HepG2 (cell line): ENCODE measurements around the gene GRPEL2. TPM values are rescaled to one million over a fixed set of nuclear protein-coding genes. Genes with fewer than 3 reads are reported as not detected.

ENCODE experiments used
- AKAP8 ChIP-seq: sonication (generic); formaldehyde crosslinking; IDR thresholded peaks from 2 replicates; pipeline ENCODE4 v1.5.1; 2020; ENCODE audit warnings: mild to moderate bottlenecking, missing genetic modification reagents
- ARID5B ChIP-seq: IDR thresholded peaks from 2 replicates; pipeline ENCODE4 v1.4.0; 2020; ENCODE audit warnings: mild to moderate bottlenecking, missing genetic modification reagents
- CCDC6 ChIP-seq: sonication (generic); formaldehyde crosslinking; IDR thresholded peaks from 2 replicates; pipeline ENCODE4 v1.8.1; 2022; ENCODE audit warnings: mild to moderate bottlenecking, missing genetic modification reagents, moderate library complexity
- NR2F1 ChIP-seq, 2 experiments: fragments of 450-650 bp in 1 of 2; formaldehyde crosslinking in 1 of 2; IDR thresholded peaks; 2 replicates each; pipeline versions ENCODE4 v1.5.0 to v1.6.1; 2016 to 2020; ENCODE audit warnings: mild to moderate bottlenecking in 1 of 2, missing compliant biosample characterization in 1 of 2, missing genetic modification reagents in 1 of 2, moderate library complexity in 1 of 2
- NR2F2 ChIP-seq: IDR thresholded peaks from 2 replicates; pipeline ENCODE4 v1.6.1; 2012; ENCODE audit warnings: low read depth, inconsistent platforms, borderline replicate concordance
- NR2F6 ChIP-seq, 2 experiments: IDR thresholded peaks; 2 replicates each; pipeline ENCODE4 v1.6.1; 2016; ENCODE audit warnings: antibody characterized with exemption in 1 of 2, mild to moderate bottlenecking in 1 of 2
- SIX1 ChIP-seq: sonication (generic); formaldehyde crosslinking; IDR thresholded peaks from 2 replicates; pipeline ENCODE4 v1.4.0; 2020; ENCODE audit warnings: missing genetic modification reagents, borderline replicate concordance
- SP5 ChIP-seq: IDR thresholded peaks from 2 replicates; pipeline ENCODE4 v1.6.1; 2016; ENCODE audit warnings: low read depth, borderline replicate concordance
- TAF15 ChIP-seq: fragments of 200-400 bp; formaldehyde crosslinking; IDR thresholded peaks from one replicate; pipeline ENCODE4 v1.6.1; 2018; ENCODE audit warnings: mild to moderate bottlenecking, low read depth, low read length; ENCODE audit not compliant: poor library complexity, severe bottlenecking
- TFAP4 ChIP-seq: sonication (generic); IDR thresholded peaks from 2 replicates; pipeline ENCODE4 v1.6.1; 2016; ENCODE audit warnings: low read depth, borderline replicate concordance
- TOPORS ChIP-seq: sonication (generic); formaldehyde crosslinking; IDR thresholded peaks from 2 replicates; pipeline ENCODE4 v1.8.0; 2023; ENCODE audit warnings: mild to moderate bottlenecking, missing genetic modification reagents
- ZNF224 ChIP-seq: sonication (generic); formaldehyde crosslinking; IDR thresholded peaks from 2 replicates; pipeline ENCODE4 v1.5.0; 2020; ENCODE audit warnings: mild to moderate bottlenecking, missing genetic modification reagents
- ZNF543 ChIP-seq: sonication (generic); formaldehyde crosslinking; IDR thresholded peaks from 2 replicates; pipeline ENCODE4 v1.4.0; 2020; ENCODE audit warnings: mild to moderate bottlenecking, missing genetic modification reagents
- ZNF563 ChIP-seq: sonication (generic); formaldehyde crosslinking; IDR thresholded peaks from 2 replicates; pipeline ENCODE4 v1.8.0; 2022; ENCODE audit warnings: mild to moderate bottlenecking, moderate library complexity, missing genetic modification reagents
- polyA plus RNA-seq, 8 experiments: library from polyadenylated mRNA; depleted of rRNA in 3 of 8; stranded (reverse) in 7 of 8; unstranded in 1 of 8; fragments of >200 nt; fragmentation: Illumina TruSeq in 4 of 8; extraction: Trizol in 4 of 8; gene quantifications; 2 replicates each; pipeline versions ENCODE4 v1.2.1 to v1.2.3, GENCODE V29; 2011 to 2016; ENCODE audit warnings: low read depth in 4 of 8, missing spikeins in 1 of 8, mixed read lengths in 1 of 8; ENCODE audit not compliant: insufficient read depth in 1 of 8
- total RNA-seq, 5 experiments: library from RNA; depleted of rRNA; stranded (reverse); fragments of >200 nt; fragmentation: Illumina TruSeq; extraction: Trizol; gene quantifications; 2 replicates each; pipeline ENCODE4 v1.2.3, GENCODE V29; 2016; ENCODE audit warnings: low read depth in 1 of 5
- TF ChIP-seq, protein P1 (sequence below): sonication (generic); formaldehyde crosslinking; IDR thresholded peaks from 2 replicates; pipeline ENCODE4 v1.5.1; 2020; ENCODE audit warnings: mild to moderate bottlenecking, moderate library complexity, missing genetic modification reagents
- TF ChIP-seq, protein P2 (sequence below): IDR thresholded peaks from 2 replicates; pipeline ENCODE4 v1.6.1; 2016
- TF ChIP-seq, protein P3 (sequence below): sonication (generic); formaldehyde crosslinking; IDR thresholded peaks from 2 replicates; pipeline ENCODE4 v1.5.0; 2020; ENCODE audit warnings: mild to moderate bottlenecking, missing genetic modification reagents, moderate library complexity

GRPEL2 gene
- total and polyA plus RNA-seq, 2 of the 13 experiments (the other 11 are each of a cell fraction or from before 2014, with no cell fraction given): 13.1 to 16.6 TPM

- TF ChIP-seq ARID5B (peak; percentile 23; the same call in 1 of the 2 replicates), SIX1 (peak; percentile 24; the same call in 1 of the 2 replicates), ZNF543 (0 out of 2 replicates have a peak, but pooled peaks have one; percentile 39), TOPORS (CRISPR knock-in tag) (no peak), NR2F2 (peak; percentile 18; the same call in 1 of the 2 replicates), TFAP4 (peak; percentile 81), CCDC6 (CRISPR knock-in tag) (no peak), ZNF224 (CRISPR knock-in tag) (no peak), SP5 (CRISPR knock-in tag) (0 out of 2 replicates have a peak, but pooled peaks have one; percentile 30), AKAP8 (CRISPR knock-in tag) (no peak), NR2F1 (CRISPR knock-in tag; IDR thresholded peaks at IDR 0.05) (peak; percentile 78 to 82), ZNF563 (CRISPR knock-in tag) (no peak), TAF15 (no peak), NR2F6 (IDR thresholded peaks at IDR 0.05) (peak; percentile 70), NR2F6 (CRISPR knock-in tag; IDR thresholded peaks at IDR 0.05) (peak; percentile 86)
- TF ChIP-seq, protein P1, sequence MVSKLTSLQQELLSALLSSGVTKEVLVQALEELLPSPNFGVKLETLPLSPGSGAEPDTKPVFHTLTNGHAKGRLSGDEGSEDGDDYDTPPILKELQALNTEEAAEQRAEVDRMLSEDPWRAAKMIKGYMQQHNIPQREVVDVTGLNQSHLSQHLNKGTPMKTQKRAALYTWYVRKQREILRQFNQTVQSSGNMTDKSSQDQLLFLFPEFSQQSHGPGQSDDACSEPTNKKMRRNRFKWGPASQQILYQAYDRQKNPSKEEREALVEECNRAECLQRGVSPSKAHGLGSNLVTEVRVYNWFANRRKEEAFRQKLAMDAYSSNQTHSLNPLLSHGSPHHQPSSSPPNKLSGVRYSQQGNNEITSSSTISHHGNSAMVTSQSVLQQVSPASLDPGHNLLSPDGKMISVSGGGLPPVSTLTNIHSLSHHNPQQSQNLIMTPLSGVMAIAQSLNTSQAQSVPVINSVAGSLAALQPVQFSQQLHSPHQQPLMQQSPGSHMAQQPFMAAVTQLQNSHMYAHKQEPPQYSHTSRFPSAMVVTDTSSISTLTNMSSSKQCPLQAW (CRISPR knock-in tag): 0 out of 2 replicates have a peak, but pooled peaks have one; percentile 45
- TF ChIP-seq, protein P2, sequence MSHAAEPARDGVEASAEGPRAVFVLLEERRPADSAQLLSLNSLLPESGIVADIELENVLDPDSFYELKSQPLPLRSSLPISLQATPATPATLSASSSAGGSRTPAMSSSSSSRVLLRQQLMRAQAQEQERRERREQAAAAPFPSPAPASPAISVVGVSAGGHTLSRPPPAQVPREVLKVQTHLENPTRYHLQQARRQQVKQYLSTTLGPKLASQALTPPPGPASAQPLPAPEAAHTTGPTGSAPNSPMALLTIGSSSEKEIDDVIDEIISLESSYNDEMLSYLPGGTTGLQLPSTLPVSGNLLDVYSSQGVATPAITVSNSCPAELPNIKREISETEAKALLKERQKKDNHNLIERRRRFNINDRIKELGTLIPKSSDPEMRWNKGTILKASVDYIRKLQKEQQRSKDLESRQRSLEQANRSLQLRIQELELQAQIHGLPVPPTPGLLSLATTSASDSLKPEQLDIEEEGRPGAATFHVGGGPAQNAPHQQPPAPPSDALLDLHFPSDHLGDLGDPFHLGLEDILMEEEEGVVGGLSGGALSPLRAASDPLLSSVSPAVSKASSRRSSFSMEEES (CRISPR knock-in tag): 0 out of 2 replicates have a peak, but pooled peaks have one; percentile 16
- TF ChIP-seq, protein P3, sequence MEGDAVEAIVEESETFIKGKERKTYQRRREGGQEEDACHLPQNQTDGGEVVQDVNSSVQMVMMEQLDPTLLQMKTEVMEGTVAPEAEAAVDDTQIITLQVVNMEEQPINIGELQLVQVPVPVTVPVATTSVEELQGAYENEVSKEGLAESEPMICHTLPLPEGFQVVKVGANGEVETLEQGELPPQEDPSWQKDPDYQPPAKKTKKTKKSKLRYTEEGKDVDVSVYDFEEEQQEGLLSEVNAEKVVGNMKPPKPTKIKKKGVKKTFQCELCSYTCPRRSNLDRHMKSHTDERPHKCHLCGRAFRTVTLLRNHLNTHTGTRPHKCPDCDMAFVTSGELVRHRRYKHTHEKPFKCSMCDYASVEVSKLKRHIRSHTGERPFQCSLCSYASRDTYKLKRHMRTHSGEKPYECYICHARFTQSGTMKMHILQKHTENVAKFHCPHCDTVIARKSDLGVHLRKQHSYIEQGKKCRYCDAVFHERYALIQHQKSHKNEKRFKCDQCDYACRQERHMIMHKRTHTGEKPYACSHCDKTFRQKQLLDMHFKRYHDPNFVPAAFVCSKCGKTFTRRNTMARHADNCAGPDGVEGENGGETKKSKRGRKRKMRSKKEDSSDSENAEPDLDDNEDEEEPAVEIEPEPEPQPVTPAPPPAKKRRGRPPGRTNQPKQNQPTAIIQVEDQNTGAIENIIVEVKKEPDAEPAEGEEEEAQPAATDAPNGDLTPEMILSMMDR: 0 out of 2 replicates have a peak, but pooled peaks have one; percentile 5
Measured at GRCh38 chr5:149400304-149400703, 55.0 kb downstream of the GRPEL2 start (continued).
